ENCODE data around the gene BMP5.

BMP5 gene

DNA sequence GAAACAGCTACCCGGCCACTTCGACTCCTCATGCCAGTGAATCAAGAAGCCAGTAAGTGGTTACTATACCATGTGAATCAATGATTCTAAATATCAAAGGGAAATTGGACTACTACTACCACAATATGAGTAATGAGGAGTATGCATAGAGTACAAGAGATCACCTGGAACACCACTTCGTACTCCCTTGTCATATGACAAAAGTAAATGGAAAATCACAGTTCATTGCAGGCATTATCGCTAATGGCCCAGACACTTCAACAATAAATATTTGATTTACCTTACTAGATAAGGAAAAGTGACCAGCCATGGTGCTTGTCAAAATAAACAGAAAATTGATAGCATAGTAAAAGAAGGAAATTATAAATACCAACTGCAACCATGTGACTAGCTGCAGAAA is 73.1 kb downstream of the BMP5 start:
- no peak for DNase-seq

- no peak for DNase-seq
Measured at GRCh38 chr6:55798571-55798970, 76.8 kb downstream of the BMP5 start.

- DNase-seq, result no peak
Measured at GRCh38 chr6:55794136-55794812, 81.1 kb downstream of the BMP5 start.

DNA sequence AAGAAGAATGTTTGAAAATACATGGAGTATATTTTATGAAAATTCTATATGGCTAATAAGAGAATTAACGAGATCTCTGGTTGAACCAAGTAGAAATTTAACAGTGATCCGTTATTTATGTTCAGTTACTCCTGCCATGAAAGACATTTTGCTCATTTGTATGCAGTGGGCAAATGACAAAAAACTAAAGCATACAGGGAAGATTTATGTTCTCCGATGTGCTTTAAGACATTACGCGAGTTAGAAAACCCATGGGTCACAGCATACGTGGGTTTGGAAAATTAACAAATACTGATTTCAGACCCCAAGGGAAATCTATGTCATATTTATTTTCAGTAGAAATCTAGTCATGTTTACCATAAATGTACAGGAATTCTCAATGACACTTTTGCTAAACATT is 90.1 kb downstream of the BMP5 start:
- DNase-seq, result no peak

- no peak for DNase-seq
Measured at GRCh38 chr6:55782275-55782674, 93.1 kb downstream of the BMP5 start.

GRCh38 chr6:55778705-55779104 is 96.7 kb downstream of the BMP5 start:
- no peak for DNase-seq

DNA sequence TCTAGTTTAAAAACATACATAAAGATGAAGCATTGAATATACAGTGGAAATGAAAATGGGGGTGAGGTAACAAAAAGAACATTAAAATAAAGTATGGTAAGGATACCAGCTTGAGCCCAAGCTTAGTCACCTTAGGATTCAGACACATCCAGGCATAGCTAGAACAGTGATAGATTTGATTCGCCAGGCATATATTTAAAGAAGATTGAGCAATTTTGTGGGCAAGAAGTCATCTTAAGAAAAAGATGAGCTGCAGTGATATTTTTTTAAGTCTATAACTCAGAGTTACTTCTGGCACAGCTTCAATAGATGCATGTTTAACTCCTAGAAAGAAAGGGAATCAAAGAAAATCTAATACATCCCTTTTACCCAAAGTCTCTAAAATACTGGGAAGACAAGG is 97.9 kb downstream of the BMP5 start:
- DNase-seq, result no peak

- no peak for DNase-seq
Measured at GRCh38 chr6:55776113-55776512, 99.3 kb downstream of the BMP5 start.

- no peak for DNase-seq
Measured at GRCh38 chr6:55775029-55775318, 100.4 kb downstream of the BMP5 start.

DNA sequence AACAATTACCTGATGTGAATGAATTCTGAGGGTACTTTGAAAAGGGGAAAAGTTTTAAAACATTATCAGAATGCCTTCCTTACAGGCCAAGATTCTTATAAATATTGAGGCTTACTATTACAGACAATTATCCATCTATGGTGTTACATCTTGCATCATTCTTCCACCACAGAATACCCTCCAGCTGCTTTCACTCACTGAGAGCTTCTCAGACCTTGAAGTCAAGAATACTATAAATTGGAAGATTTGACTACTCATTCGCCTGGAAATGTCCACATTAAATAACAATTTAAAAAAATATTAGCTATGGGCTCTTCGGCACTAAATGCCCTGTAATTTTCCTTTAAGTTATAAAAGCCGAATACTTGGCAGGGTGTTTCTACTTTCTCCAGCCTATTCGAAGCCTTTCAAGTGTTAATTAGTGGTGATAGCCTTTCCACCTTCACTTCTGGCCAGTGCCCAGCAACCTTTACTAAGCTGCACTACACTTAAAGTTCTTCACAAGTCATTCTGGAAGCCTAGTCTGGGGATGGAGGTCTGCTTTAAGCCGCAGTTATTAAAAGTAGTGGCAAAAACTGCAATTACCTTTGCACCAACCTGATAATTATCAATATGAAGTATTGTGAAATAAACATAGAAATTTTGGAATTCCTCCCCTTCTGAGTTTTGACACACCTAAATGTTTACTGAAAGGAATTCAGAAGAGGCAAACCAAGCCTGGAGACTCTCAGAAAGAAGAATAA is 100.9 kb downstream of the BMP5 start:
- no peak for DNase-seq

DNA sequence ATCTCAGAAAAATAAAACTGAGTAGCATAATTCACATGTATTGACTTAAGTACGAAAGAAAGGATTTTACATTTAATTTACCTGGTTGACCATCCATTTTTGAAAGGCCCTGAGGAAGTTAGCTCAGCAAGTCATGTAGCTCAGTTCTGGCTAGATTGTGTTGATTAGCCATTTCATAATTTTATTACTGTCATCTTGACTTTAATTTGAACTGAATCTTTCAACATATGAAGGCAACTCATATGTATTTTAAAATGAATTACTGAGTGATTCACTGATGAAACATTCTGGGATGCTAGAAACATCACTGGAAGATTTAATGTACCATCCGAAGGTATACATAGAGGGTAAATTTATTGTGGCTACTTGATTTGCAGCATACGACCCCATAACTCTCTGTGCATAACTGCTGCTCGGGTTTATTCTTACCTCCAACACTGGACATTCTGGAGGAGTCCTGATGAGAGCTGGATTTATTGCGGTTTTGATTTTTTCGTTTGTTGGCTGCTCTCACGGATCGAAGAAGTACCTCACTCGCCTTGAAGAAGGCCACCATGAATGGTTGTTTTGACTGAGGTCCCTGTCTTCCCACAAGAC is 101.7 kb downstream of the BMP5 start:
- no peak for DNase-seq

GRCh38 chr6:55772730-55773129 is 102.7 kb downstream of the BMP5 start:
- no peak for DNase-seq

- no peak for DNase-seq
Measured at GRCh38 chr6:55759536-55759935, 115.9 kb downstream of the BMP5 start.

GRCh38 chr6:55758156-55758937 is 117.0 kb downstream of the BMP5 start:
- no peak for DNase-seq

GRCh38 chr6:55756531-55757031 is 118.8 kb downstream of the BMP5 start:
- DNase-seq, result no peak

DNA sequence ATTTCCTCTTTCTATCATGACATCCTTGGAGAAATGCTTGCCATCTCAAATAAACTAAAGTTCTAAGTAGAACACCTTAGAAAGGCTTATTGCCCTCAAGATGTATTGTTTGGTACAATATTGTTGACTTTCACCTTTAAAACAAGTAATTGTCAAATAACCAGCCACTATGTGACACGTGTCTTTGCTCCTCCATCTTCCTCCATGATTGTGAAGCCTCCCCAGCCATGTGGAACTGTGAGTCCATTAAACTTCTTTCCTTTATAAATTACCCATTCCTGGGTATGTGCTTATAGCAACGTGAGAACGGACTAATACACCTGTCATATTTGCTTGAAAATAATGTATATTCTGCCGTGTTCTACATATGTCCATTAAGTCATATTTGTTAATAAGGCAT is 126.5 kb downstream of the BMP5 start:
- DNase-seq, result no peak

DNA sequence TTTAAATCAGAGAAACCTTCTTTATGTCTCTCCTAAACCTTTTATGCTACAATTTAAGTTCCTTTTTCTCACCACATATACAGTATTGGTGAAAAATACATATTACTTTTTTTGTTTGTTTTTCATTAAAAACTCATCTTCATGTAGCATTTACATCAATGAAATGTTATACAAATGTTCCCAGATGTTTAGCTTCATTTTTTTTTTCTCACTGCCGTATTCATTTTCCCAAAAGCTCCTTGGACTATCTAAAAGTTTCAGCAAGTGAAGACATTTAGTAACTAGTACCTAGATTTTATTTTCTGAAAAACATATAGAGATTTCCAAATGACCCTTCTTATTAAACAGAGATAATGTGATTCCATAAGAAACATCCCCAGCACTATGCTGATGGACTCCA is 128.9 kb downstream of the BMP5 start:
- DNase-seq, result no peak

DNA sequence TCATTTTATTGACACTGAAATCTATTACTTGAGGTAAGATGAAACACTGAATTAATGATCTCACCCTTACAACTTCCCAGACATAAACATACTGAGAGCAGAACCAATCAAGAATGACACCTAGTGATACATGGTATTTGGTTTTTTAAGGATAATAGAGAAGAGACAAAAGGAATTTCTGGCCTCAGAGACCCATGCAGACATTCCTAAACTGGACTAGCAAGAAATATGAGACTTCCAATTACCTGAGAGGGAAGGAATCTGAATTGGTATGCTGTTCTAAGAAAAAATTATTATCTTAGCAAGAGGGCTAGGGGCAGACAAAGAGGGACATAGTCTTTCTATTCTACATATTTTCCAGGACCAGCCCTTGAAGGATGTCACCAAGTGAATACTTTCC is 141.1 kb downstream of the BMP5 start:
- DNase-seq, result no peak

DNA sequence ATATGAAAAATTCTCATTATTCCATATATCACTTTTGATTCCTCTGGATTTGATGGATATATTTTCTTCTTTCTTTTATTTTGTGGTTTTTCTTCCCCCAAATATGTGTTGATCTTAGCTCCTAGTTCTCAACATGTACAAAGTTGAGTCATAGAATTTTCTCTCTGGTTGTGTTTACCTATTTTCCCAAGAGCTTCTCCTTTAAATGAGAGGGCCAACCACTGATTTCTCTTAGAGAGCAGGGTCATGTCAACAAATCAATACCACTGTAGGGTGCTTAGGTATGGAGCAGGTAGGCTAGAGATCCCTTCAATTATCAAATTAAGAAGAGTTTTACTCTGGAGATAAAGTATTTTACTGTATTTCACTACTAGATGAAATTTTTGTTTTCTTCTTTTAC is 145.7 kb downstream of the BMP5 start:
- DNase-seq, result no peak

- DNase-seq, result no peak
Measured at GRCh38 chr6:55726144-55726543, 149.2 kb downstream of the BMP5 start.

DNA sequence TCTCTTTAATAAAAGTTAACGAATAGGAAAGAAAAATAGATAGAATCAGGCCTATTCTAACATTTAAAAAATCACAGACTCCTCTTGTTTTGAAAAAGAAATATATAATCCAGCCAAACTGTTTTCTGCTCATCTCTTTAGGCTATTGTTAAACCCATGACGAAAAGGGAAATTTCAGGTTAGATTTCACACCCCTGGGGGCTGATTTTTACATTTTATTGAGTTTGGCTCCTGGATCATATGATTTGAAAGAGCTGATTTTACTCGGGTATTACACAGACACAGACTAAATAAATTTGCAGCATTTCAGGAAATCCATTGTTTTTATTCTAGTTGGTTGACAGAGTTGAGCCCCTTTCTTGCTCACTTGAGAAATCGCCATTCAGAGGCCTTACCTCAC is 160.6 kb downstream of the BMP5 start:
- DNase-seq, result no peak

GRCh38 chr6:55713436-55713835 is 162.0 kb downstream of the BMP5 start:
- DNase-seq, result no peak

DNA sequence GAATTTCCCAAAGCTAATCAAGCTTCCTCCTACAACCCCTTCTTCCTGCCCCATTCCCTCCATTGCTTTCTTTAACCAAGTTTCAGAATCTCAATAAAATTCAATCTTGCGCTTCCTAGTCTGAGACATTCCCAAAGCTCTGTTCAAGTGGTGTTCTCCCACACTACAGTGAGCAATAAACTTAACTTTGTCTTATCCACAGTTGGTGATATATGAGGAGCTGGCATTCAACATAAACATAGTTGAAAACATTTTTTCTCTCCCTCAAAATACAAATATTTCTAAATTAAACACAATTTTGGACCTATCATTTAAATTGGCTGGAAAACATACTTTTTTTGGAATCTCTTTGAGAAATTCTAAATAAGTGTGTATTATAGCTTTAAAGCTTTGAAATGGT is 166.7 kb downstream of the BMP5 start:
- DNase-seq, result no peak
